ENCODE measurements around the gene ROBO4.

The ROBO4 gene

DNA sequence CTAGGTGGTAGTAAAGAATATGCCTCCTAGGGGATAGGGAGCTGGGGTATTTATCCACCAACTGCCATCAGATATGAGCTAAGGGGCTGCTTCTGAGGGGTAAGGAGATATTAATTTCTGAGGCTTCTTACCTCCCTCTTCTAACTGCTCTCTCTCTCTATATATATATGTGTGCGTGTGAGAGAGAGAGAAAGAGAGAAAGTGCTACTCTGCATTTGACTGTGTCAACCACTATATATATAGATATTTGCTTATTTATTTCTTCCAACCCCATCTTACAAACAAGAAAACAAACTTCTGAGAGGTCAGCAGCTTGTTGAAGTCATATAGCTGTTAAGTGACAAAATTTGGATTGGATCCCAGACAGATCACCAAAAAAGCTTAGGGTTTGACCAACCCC lies 44.0 kb upstream of the ROBO4 start:
- Histone ChIP-seq H3K4me3 (ENCODE audit: insufficient read length, low read depth) (no peak overlapping the region), H3K4me1 (ENCODE audit: insufficient read depth, insufficient read length) (no peaks in the 10 kb centered on the region), H3K9ac (ENCODE audit: insufficient read length, low read depth) (no peak overlapping the region), H3K27me3 (ENCODE audit: insufficient read depth, insufficient read length) (no peaks in the 10 kb centered on the region), H3K9me3 (ENCODE audit: insufficient read depth, low read length) (no peaks in the 10 kb centered on the region), H3K36me3 (ENCODE audit: insufficient read depth, insufficient read length, low read length) (no peaks in the 10 kb centered on the region)
- TF ChIP-seq SUZ12 (IDR thresholded peaks at IDR 0.05; ENCODE audit: extremely low read depth, insufficient read depth, insufficient read length) (no peak), YY1 (IDR thresholded peaks at IDR 0.05; ENCODE audit: insufficient read depth, insufficient read length) (no peak), ZNF274 (IDR thresholded peaks at IDR 0.05; ENCODE audit: low read depth, low read length) (no peak)
- no peak for DNase-seq (ENCODE audit: low read depth, low spot score)

DNA sequence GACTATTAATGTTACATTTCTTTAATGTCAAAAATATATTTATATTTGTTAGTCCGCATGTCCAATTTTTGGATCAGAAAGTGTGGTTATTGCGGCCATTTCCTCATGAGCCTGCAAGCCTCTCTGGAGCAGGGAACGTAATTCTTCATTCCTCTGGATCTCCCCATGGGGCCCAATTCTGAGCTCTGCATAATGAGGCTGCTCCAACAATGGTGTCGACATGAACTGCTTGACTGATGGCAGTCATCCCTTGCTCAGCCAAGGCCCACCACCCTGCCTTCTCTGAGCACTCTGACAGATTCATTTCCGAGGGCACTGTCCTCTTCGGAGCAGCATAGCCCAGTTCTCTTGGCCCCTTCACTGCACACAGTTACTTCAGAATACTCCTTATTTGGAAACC lies 41.3 kb upstream of the ROBO4 start:
- Histone ChIP-seq H3K9me3 (ENCODE audit: insufficient read depth, low read length) (no peaks in the 10 kb centered on the region), H3K9ac (ENCODE audit: insufficient read length, low read depth) (no peak overlapping the region), H3K27me3 (ENCODE audit: insufficient read depth, insufficient read length) (no peaks in the 10 kb centered on the region), H3K4me1 (ENCODE audit: insufficient read depth, insufficient read length) (no peaks in the 10 kb centered on the region), H3K4me3 (ENCODE audit: insufficient read length, low read depth) (no peak overlapping the region), H3K36me3 (ENCODE audit: insufficient read depth, insufficient read length, low read length) (no peaks in the 10 kb centered on the region)
- TF ChIP-seq SUZ12 (IDR thresholded peaks at IDR 0.05; ENCODE audit: extremely low read depth, insufficient read depth, insufficient read length) (no peak), YY1 (IDR thresholded peaks at IDR 0.05; ENCODE audit: insufficient read depth, insufficient read length) (no peak), ZNF274 (IDR thresholded peaks at IDR 0.05; ENCODE audit: low read depth, low read length) (no peak)
- DNase-seq (ENCODE audit: low read depth, low spot score), result no peak

DNA sequence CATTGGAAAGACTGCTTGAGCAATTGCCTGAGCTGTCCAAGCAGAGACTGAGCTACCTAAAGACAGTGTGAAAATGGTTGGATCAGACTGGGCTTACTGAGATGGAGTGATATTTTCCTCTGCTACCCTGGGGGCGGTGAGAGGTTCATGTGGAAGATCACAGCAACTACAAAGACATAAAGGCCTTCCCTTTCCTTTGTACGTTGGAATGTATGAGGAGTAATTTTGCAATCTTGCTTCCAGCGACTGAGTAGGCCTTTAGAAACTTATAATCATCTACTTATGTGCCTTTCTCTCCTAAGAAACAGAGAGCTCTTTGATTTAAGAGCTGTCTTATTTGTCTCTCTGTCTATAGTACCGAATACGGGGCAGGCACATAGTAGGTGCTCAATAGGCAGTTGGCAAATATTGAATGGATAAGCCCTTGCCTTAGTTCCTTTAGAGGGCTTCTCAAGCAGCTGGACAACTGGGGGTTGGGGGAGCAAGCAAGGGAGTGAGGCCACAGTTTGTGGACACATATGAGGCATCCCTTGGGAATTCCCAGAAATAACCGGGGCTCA lies 40.6 kb upstream of the ROBO4 start:
- Histone ChIP-seq H3K9ac (ENCODE audit: insufficient read length, low read depth) (no peak overlapping the region), H3K9me3 (ENCODE audit: insufficient read depth, low read length) (no peaks in the 10 kb centered on the region), H3K4me1 (ENCODE audit: insufficient read depth, insufficient read length) (no peaks in the 10 kb centered on the region), H3K27me3 (ENCODE audit: insufficient read depth, insufficient read length) (no peaks in the 10 kb centered on the region), H3K36me3 (ENCODE audit: insufficient read depth, insufficient read length, low read length) (no peaks in the 10 kb centered on the region), H3K4me3 (ENCODE audit: insufficient read length, low read depth) (no peak overlapping the region)
- TF ChIP-seq YY1 (IDR thresholded peaks at IDR 0.05; ENCODE audit: insufficient read depth, insufficient read length) (no peak), SUZ12 (IDR thresholded peaks at IDR 0.05; ENCODE audit: extremely low read depth, insufficient read depth, insufficient read length) (no peak), ZNF274 (IDR thresholded peaks at IDR 0.05; ENCODE audit: low read depth, low read length) (no peak)
- DNase-seq (ENCODE audit: low read depth, low spot score), result no peak

- DNase-seq (ENCODE audit: low read depth, low spot score), result no peak
- TF ChIP-seq YY1 (IDR thresholded peaks at IDR 0.05; ENCODE audit: insufficient read depth, insufficient read length), result no peak
- TF ChIP-seq ZNF274 (IDR thresholded peaks at IDR 0.05; ENCODE audit: low read depth, low read length), result no peak
- no peak for TF ChIP-seq SUZ12 (IDR thresholded peaks at IDR 0.05; ENCODE audit: extremely low read depth, insufficient read depth, insufficient read length)
- H3K9me3 ChIP-seq (ENCODE audit: insufficient read depth, low read length), result no peaks in the 10 kb centered on the region
- H3K9ac ChIP-seq (ENCODE audit: insufficient read length, low read depth), result no peak overlapping the region
- no peaks in the 10 kb centered on the region for H3K4me1 ChIP-seq (ENCODE audit: insufficient read depth, insufficient read length)
- no peak overlapping the region for H3K4me3 ChIP-seq (ENCODE audit: insufficient read length, low read depth)
- no peaks in the 10 kb centered on the region for H3K36me3 ChIP-seq (ENCODE audit: insufficient read depth, insufficient read length, low read length)
- no peaks in the 10 kb centered on the region for H3K27me3 ChIP-seq (ENCODE audit: insufficient read depth, insufficient read length)
These were observed 39.8 kb upstream of the ROBO4 start for GRCh38 chr11:124937336-124937935.

DNA sequence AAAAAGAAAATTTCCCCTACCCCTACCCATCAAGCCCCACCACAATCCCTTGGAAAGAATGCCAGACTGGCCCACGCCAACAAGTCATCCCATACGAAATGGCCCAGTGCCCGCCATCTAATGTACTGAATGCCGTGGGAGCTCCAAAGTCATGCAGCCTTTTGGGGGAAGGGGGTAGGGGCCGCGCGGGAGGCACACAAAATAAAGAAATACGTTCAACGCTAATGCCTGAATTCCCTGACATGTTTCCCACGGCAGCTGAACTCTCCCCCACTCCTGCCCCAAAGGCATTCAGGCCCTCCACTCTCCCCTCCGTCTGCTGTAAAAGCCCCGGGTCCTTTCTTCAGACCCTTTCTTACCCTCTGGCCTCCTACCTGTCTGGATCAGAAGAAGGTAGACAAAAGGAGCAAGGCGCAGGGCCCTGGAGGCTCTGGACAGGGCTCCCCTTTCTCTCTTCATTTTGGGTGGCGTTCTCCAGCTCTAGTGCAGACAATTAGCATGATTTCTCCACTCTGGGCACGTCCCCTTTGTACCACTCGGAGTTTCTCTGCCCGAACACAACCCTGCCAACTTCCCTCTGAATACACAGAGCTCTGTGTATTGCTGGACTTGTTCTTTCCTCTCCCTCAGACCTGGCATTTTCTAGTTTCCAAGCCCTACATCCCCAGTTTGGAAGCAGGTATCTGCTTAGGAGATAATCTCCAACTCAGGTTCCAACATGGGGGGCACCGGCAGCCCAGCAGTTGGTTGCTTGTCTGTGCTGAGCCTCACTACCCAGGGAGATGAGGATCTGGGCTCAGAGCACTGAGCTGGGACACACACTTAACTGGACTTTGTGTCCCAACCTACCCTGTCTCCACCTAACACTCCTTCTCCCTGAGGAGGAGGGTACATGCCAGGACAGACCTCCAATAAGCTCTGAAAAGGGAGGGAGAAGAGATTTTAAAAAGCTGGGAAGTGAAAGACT lies 38.2 kb upstream of the ROBO4 start, which contains the start of gene HEPACAM:
Gene HEPACAM (minus strand): TSS at position 500 of the 967 bp plus-strand sequence. CDS start 41 bp downstream, at position 459.
- Histone ChIP-seq H3K4me3 (ENCODE audit: insufficient read length, low read depth) (no peak within 1 kb of the TSS), H3K27me3 (ENCODE audit: insufficient read depth, insufficient read length) (no peaks in the 10 kb centered on the region)
- no peak for DNase-seq (ENCODE audit: low read depth, low spot score)

GRCh38 chr11:124934862-124935547 lies 37.3 kb upstream of the ROBO4 start:
- TF ChIP-seq ZNF274 (IDR thresholded peaks at IDR 0.05; ENCODE audit: low read depth, low read length) (no peak), YY1 (IDR thresholded peaks at IDR 0.05; ENCODE audit: insufficient read depth, insufficient read length) (no peak), SUZ12 (IDR thresholded peaks at IDR 0.05; ENCODE audit: extremely low read depth, insufficient read depth, insufficient read length) (no peak)
- no peak for DNase-seq (ENCODE audit: low read depth, low spot score)
- Histone ChIP-seq H3K4me3 (ENCODE audit: insufficient read length, low read depth) (no peak overlapping the region), H3K9me3 (ENCODE audit: insufficient read depth, low read length) (no peaks in the 10 kb centered on the region), H3K4me1 (ENCODE audit: insufficient read depth, insufficient read length) (no peaks in the 10 kb centered on the region), H3K36me3 (ENCODE audit: insufficient read depth, insufficient read length, low read length) (no peaks in the 10 kb centered on the region), H3K27me3 (ENCODE audit: insufficient read depth, insufficient read length) (no peaks in the 10 kb centered on the region), H3K9ac (ENCODE audit: insufficient read length, low read depth) (no peak overlapping the region)

More for the DNA sequence above, 38.2 kb upstream of the ROBO4 start, which contains the start of gene HEPACAM:
- TF ChIP-seq SUZ12 (IDR thresholded peaks at IDR 0.05; ENCODE audit: extremely low read depth, insufficient read depth, insufficient read length) (no peak), YY1 (IDR thresholded peaks at IDR 0.05; ENCODE audit: insufficient read depth, insufficient read length) (no peak), ZNF274 (IDR thresholded peaks at IDR 0.05; ENCODE audit: low read depth, low read length) (no peak)
- H3K9ac ChIP-seq (ENCODE audit: insufficient read length, low read depth), result no peak within 1 kb of the TSS
- no peaks in the 10 kb centered on the region for H3K9me3 ChIP-seq (ENCODE audit: insufficient read depth, low read length)
- no peaks in the 10 kb centered on the region for H3K36me3 ChIP-seq (ENCODE audit: insufficient read depth, insufficient read length, low read length)
- H3K4me1 ChIP-seq (ENCODE audit: insufficient read depth, insufficient read length), result no peaks in the 10 kb centered on the region
